WI38 (cell line): ENCODE data around the gene MAP3K9.

Experiments
- H3K4me3 ChIP-seq: 2 replicates; pipeline ENCODE4 v1.5.1; 2011; ENCODE audit warnings: low read depth, mild to moderate bottlenecking, control low read depth, low read length
- CTCF ChIP-seq: IDR thresholded peaks from 2 replicates; pipeline ENCODE4 v1.5.1; 2012; ENCODE audit warnings: low read depth, mild to moderate bottlenecking, control low read depth, low read length

MAP3K9 gene

DNA sequence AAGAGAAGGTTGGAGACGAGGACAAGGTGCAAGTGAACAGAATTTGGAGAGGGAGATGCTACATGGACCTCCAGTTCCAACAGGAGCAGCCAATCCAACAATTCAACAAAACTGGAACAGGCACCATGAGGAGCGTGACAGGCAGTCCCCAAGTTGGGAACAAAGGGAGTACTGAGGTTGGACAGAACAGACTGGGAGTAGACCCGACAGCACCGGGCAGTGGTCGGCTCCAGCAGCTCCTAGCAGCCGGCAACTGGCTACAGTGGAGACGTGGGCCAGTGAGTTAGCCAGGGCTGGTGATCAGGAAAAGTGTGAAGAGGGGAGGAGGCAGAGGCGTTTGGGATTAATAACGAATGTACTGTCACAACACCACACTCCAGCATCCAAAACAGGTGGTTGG is 16.4 kb downstream of the MAP3K9 start:
- no peak for TF ChIP-seq CTCF
- no peak overlapping the region for H3K4me3 ChIP-seq

DNA sequence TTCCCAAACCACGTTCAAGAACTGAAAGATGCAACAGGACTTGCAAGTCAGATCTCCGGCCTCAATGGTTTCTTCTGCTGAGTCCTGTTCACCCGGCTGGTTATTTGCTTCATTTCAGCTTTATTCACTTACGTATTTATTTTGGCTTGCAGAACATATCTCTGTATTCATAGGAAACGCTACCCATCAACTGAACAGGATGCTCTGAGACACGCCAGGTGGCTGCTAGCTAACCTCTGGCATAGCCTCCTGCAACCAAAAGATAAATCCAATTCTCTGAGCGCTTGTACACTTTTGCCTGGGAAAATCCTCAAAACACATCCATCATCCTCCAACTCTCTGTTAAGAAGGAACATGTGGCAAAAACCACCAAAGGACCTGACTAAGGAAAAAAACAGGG is 17.3 kb downstream of the MAP3K9 start:
- no peak for TF ChIP-seq CTCF
- no peak overlapping the region for H3K4me3 ChIP-seq

DNA sequence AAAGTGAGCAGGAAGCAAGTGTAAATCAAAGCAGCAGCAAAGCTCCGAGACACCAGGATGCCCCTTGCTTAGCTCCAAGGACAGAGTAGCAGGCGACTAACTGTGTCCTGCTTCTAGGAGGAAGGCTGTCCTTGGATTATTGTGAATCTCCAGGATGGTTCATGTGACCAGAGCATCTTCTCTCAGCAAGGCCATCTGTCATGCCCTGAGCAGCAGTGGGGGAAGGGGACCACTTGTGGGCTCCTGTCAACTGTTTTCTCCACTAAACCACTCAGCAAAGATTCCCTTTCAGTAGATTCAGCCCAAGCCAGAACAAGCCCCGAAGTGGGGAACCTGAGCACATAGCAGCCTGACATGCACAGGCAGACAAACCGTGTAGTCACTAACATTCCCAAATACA is 19.4 kb downstream of the MAP3K9 start:
- no peak overlapping the region for H3K4me3 ChIP-seq
- TF ChIP-seq CTCF = no peak

DNA sequence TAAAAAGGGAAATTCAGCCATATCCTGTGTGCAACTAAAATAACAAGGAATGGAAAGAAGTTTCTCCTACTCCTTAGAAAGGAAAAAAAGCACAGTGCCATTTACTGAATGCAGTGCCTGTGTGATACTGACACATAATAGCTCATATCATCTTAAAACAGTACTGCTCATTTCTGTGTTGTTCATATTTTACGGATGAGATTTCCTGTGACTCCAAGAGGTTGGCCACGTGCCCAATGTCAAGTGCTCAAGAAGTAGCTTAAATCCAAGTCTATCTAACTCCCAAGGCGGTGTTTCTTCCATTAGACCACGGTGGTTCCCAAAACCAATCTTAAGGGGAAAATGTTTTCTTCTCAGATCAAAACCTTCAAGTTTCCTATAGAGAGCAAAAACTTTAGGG is 20.0 kb downstream of the MAP3K9 start:
- no peak for TF ChIP-seq CTCF
- no peak overlapping the region for H3K4me3 ChIP-seq

DNA sequence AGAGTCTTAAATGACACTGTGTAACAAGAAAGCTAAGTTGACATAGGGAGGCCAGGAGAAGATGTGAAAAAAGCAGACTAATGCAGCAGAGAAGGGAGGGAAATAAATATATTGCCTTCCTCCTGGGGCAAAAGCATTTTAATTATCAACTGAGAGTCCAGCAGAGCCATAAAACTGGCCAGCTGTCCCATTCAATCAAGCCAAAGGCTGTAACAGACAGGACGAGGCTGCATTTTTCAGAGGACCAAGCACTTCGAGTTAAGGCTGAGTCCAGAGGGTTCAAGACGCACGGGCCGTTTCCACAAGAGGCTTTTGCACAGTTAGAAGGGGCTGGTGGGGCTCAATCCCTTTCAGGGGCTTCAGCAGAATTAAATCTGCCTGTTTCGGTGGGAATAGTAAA is 20.4 kb downstream of the MAP3K9 start:
- no peak overlapping the region for H3K4me3 ChIP-seq
- TF ChIP-seq CTCF = no peak

DNA sequence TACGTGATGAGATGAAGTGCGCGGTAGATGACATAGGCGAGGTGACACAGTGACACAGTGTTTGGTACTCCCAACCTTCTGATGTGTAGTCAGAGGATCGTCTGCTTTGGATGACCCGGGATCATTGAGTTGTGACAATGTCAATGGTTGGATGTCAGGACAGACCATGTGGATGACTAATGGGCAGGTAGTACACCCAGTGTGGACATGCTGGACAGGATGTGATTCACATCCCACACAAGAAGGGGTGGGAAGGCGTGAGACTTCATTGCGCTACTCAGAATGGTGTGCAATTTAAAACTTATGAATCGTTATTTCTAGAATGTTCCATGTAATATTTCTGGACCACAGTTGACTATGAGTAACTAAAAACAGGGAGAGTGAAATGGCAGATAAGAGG is 23.8 kb downstream of the MAP3K9 start:
- H3K4me3 ChIP-seq = no peak overlapping the region
- no peak for TF ChIP-seq CTCF

DNA sequence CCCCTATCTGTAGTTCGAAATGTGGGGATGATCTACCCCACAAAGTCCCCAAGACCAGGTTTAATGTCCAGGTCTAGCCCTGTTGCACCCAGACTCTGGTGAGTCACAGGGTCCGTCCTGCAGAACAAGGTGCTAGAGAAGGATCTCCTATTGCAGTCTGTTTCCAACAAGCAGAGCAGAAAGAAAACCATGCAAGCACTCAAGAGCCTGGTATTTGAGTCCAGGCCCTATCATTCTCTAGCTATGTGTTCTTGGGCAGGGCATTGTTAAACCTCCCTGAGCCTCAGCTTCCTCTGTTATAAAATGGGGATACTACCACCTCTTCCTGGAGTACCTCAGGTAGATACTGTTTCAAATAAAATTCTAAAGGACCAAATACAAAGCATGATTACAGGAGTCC is 24.4 kb downstream of the MAP3K9 start:
- TF ChIP-seq CTCF = no peak
- H3K4me3 ChIP-seq = no peak overlapping the region

- H3K4me3 ChIP-seq = no peak overlapping the region
- no peak for TF ChIP-seq CTCF
Measured at GRCh38 chr14:70782361-70782760, 27.0 kb downstream of the MAP3K9 start.
